K562 (cell line): ENCODE measurements around the gene RCC2. TPM values are rescaled to one million over a fixed set of nuclear protein-coding genes. Genes with fewer than 3 reads are reported as not detected.

Source experiments
- CBFA2T3 ChIP-seq: fragments of 450-650 bp; IDR thresholded peaks from 2 replicates; pipeline ENCODE4 v1.6.1; 2017
- CTBP1 ChIP-seq: fragments of 450-650 bp; IDR thresholded peaks from 2 replicates; pipeline ENCODE4 v1.6.1; 2016; ENCODE audit warnings: borderline replicate concordance
- EP300 ChIP-seq: IDR thresholded peaks from 2 replicates; pipeline ENCODE4 v1.6.1; 2012; ENCODE audit warnings: low read length, improper control_type of control experiment
- FOXJ3 ChIP-seq: sonication (generic); formaldehyde crosslinking; IDR thresholded peaks from 2 replicates; pipeline ENCODE4 v1.4.0; 2020; ENCODE audit warnings: mild to moderate bottlenecking, missing genetic modification reagents
- GTF2A2 ChIP-seq: IDR thresholded peaks from 2 replicates; pipeline ENCODE4 v1.6.1; 2016; ENCODE audit warnings: mild to moderate bottlenecking, missing genetic modification characterization, missing compliant biosample characterization
- MEIS2 ChIP-seq: fragments of 450-650 bp; IDR thresholded peaks from 2 replicates; pipeline ENCODE4 v1.6.1; 2014; ENCODE audit warnings: mild to moderate bottlenecking; ENCODE audit not compliant: partially characterized antibody
- NR3C1 ChIP-seq: sonication (generic); formaldehyde crosslinking; IDR thresholded peaks from 2 replicates; pipeline ENCODE4 v1.8.1; 2022; ENCODE audit warnings: missing genetic modification reagents
- NRF1 ChIP-seq, 2 experiments: fragments of 450-650 bp; IDR thresholded peaks in 1 of 2; conservative IDR thresholded peaks in 1 of 2; 2 replicates each; pipeline ENCODE4 v1.6.1; 2014; ENCODE audit warnings: mild to moderate bottlenecking in 2 of 2
- RFX5 ChIP-seq: IDR thresholded peaks from 2 replicates; pipeline ENCODE4 v1.6.1; 2011; ENCODE audit warnings: low read depth, mild to moderate bottlenecking, improper control_type of control experiment, low read length
- SAP30 ChIP-seq: fragments of 200-600 bp; sonication (generic); IDR thresholded peaks from 2 replicates; pipeline ENCODE4 v1.6.1; 2012; ENCODE audit warnings: borderline replicate concordance, low read depth, mild to moderate bottlenecking, moderate library complexity, low read length, control low read depth, inconsistent platforms; ENCODE audit not compliant: insufficient read depth, poor library complexity, severe bottlenecking
- TCF7L2 ChIP-seq: fragments of 150-350 bp; IDR thresholded peaks from 2 replicates; pipeline ENCODE4 v1.6.1; 2016; ENCODE audit warnings: low read depth, mild to moderate bottlenecking, low read length, moderate library complexity
- TOE1 ChIP-seq, 2 experiments: fragments of 450-650 bp in 1 of 2; sonication (generic) in 1 of 2; formaldehyde crosslinking in 1 of 2; IDR thresholded peaks; 2 replicates each; pipeline versions ENCODE4 v1.7.1 to v1.8.0; 2016 to 2022; ENCODE audit warnings: borderline replicate concordance in 2 of 2, mild to moderate bottlenecking in 2 of 2, antibody characterized with exemption in 1 of 2, inconsistent platforms in 1 of 2, low read depth in 1 of 2, missing genetic modification reagents in 1 of 2, moderate library complexity in 1 of 2
- TRIM28 ChIP-seq: fragments of 450-650 bp; IDR thresholded peaks from 2 replicates; pipeline ENCODE4 v1.6.1; 2017
- ZNF41 ChIP-seq: fragments of 250-450 bp; sonication (Bioruptor Pico); conservative IDR thresholded peaks from 2 replicates; pipeline ENCODE4 v1.4.0; 2020; ENCODE audit warnings: mild to moderate bottlenecking
- ZNF436 ChIP-seq: fragments of 250-450, 450-650 bp; sonication (Bioruptor Pico); formaldehyde crosslinking; IDR thresholded peaks from 2 replicates; pipeline ENCODE4 v1.7.0; 2020; ENCODE audit warnings: mild to moderate bottlenecking
- ZNF561 ChIP-seq: fragments of 450-650 bp; formaldehyde crosslinking; conservative IDR thresholded peaks from 2 replicates; pipeline ENCODE4 v1.4.0; 2020; ENCODE audit warnings: mild to moderate bottlenecking, moderate library complexity
- ZNF586 ChIP-seq: fragments of 450-650 bp; formaldehyde crosslinking; conservative IDR thresholded peaks from 2 replicates; pipeline ENCODE4 v1.4.0; 2020; ENCODE audit warnings: mild to moderate bottlenecking, moderate library complexity
- polyA plus RNA-seq, 8 experiments: library from polyadenylated mRNA; depleted of rRNA in 4 of 8; stranded (reverse) in 5 of 8; unstranded in 3 of 8; fragments of >200 nt; fragmentation: Nextera tagmentation in 2 of 8; fragmentation: Illumina TruSeq in 1 of 8; extraction: Ambion mirVana in 2 of 8; extraction: Trizol in 1 of 8; gene quantifications; 2 replicates each; pipeline versions ENCODE4 v1.2.1 to v1.2.3, GENCODE V29; 2011 to 2014; ENCODE audit warnings: inconsistent platforms in 1 of 8, missing spikeins in 1 of 8
- total RNA-seq, 7 experiments: library from RNA; depleted of rRNA in 6 of 7; stranded (reverse); fragments of >200 nt in 6 of 7; fragmentation: Illumina TruSeq in 2 of 7; extraction: Trizol in 2 of 7; gene quantifications; 2 replicates each; pipeline versions ENCODE4 v1.2.1 to v1.2.3, GENCODE V29; 2011 to 2021; ENCODE audit warnings: low replicate concordance in 1 of 7
- TF ChIP-seq, protein P1 (sequence below): fragments of 450-650 bp; IDR thresholded peaks from 2 replicates; pipeline ENCODE4 v1.6.1; 2016; ENCODE audit warnings: low read depth
- TF ChIP-seq, protein P2 (sequence below): fragments of 250-450 bp; sonication (Bioruptor Pico); IDR thresholded peaks from 2 replicates; pipeline ENCODE4 v1.9.0; 2021; ENCODE audit warnings: mild to moderate bottlenecking
- TF ChIP-seq, protein P3 (sequence below): fragments of 450-650 bp; IDR thresholded peaks from 2 replicates; pipeline ENCODE4 v1.6.1; 2016; ENCODE audit warnings: antibody characterized with exemption

RCC2 gene
- total and polyA plus RNA-seq, 9 of the 15 experiments (the other 6 are each of a cell fraction or from before 2014, with no cell fraction given) = 31.8 to 292 (median 116) TPM

DNA sequence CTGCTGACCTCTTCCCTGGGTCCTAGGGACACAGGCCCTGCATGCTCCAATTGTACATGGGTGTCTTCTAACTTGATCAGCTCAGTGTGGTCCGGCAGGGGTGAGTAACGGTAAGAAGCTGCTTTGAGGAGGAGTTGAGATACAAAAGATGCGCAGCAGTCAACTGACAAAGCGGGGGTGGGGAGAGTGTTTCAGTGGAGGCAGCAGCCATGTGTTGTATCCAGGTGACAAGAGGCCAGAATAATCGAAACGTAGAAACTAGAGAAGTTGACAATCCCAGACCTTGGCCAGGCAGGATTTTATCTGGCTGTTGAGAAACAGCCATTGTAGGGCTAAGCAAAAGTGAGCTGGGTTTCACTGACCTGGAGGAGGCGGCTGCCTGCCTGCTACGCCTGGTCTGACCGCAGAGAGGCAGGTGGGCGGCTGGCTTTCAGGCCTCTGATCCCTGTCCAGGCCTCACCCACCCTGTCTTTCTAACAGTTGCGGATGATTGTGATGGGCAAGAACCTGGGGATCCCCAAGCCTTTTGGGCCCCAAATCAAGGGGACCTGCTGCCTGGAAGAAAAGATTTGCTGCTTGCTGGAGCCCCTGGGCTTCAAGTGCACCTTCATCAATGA lies 38.6 kb downstream of the RCC2 start (continued):
- TF ChIP-seq, protein P1, sequence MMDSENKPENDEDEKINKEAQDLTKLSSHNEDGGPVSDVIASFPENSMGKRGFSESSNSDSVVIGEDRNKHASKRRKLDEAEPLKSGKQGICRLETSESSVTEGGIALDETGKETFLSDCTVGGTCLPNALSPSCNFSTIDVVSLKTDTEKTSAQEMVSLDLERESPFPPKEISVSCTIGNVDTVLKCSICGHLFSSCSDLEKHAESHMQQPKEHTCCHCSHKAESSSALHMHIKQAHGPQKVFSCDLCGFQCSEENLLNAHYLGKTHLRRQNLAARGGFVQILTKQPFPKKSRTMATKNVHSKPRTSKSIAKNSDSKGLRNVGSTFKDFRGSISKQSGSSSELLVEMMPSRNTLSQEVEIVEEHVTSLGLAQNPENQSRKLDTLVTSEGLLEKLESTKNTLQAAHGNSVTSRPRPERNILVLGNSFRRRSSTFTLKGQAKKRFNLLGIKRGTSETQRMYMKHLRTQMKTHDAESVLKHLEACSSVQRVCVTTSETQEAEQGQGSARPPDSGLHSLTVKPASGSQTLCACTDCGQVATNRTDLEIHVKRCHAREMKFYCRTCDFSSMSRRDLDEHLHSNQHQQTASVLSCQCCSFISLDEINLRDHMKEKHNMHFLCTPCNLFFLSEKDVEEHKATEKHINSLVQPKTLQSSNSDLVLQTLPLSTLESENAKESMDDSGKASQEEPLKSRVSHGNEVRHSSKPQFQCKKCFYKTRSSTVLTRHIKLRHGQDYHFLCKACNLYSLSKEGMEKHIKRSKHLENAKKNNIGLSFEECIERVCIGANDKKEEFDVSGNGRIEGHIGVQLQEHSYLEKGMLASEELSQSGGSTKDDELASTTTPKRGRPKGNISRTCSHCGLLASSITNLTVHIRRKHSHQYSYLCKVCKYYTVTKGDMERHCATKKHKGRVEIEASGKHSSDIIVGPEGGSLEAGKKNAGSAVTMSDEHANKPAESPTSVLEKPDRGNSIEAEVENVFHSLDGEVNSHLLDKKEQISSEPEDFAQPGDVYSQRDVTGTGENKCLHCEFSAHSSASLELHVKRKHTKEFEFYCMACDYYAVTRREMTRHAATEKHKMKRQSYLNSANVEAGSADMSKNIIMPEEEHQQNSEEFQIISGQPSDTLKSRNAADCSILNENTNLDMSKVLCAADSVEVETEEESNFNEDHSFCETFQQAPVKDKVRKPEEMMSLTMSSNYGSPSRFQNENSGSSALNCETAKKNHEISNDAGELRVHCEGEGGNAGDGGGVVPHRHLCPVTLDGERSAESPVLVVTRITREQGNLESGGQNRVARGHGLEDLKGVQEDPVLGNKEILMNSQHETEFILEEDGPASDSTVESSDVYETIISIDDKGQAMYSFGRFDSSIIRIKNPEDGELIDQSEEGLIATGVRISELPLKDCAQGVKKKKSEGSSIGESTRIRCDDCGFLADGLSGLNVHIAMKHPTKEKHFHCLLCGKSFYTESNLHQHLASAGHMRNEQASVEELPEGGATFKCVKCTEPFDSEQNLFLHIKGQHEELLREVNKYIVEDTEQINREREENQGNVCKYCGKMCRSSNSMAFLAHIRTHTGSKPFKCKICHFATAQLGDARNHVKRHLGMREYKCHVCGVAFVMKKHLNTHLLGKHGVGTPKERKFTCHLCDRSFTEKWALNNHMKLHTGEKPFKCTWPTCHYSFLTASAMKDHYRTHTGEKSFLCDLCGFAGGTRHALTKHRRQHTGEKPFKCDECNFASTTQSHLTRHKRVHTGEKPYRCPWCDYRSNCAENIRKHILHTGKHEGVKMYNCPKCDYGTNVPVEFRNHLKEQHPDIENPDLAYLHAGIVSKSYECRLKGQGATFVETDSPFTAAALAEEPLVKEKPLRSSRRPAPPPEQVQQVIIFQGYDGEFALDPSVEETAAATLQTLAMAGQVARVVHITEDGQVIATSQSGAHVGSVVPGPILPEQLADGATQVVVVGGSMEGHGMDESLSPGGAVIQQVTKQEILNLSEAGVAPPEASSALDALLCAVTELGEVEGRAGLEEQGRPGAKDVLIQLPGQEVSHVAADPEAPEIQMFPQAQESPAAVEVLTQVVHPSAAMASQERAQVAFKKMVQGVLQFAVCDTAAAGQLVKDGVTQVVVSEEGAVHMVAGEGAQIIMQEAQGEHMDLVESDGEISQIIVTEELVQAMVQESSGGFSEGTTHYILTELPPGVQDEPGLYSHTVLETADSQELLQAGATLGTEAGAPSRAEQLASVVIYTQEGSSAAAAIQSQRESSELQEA = no peak
- no peak for TF ChIP-seq GTF2A2 (tag)
- TF ChIP-seq NRF1 (conservative IDR thresholded peaks at IDR 0.05 in 1 of 2, IDR thresholded peaks at IDR 0.05 in 1 of 2) = peak; percentile 64 to 70
- TF ChIP-seq TRIM28 = 0 out of 2 replicates have a peak, but pooled peaks have one; percentile 34
- TF ChIP-seq ZNF41 (CRISPR knock-in tag) = no peak
- 0 out of 2 replicates have a peak, but pooled peaks have one; percentile 3 for TF ChIP-seq EP300
- TF ChIP-seq ZNF436 (CRISPR knock-in tag) = no peak
- TF ChIP-seq CTBP1 = peak; percentile 62
- TF ChIP-seq TOE1 (IDR thresholded peaks at IDR 0.05; ENCODE audit: borderline replicate concordance) = no peak
- no peak for TF ChIP-seq TOE1 (CRISPR knock-in tag; IDR thresholded peaks at IDR 0.05; ENCODE audit: borderline replicate concordance, low read depth)
- no peak for TF ChIP-seq FOXJ3 (CRISPR knock-in tag)
- no peak for TF ChIP-seq TCF7L2
- TF ChIP-seq ZNF561 = no peak
- TF ChIP-seq, protein P2, sequence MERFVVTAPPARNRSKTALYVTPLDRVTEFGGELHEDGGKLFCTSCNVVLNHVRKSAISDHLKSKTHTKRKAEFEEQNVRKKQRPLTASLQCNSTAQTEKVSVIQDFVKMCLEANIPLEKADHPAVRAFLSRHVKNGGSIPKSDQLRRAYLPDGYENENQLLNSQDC (CRISPR knock-in tag) = no peak
- no peak for TF ChIP-seq ZNF586 (CRISPR knock-in tag)
- TF ChIP-seq CBFA2T3 = peak; percentile 23; the same call in 1 of the 2 replicates
- TF ChIP-seq RFX5 = no peak
- no peak for TF ChIP-seq SAP30
- TF ChIP-seq NR3C1 (CRISPR knock-in tag) = no peak
- TF ChIP-seq MEIS2 = no peak
- TF ChIP-seq, protein P3, sequence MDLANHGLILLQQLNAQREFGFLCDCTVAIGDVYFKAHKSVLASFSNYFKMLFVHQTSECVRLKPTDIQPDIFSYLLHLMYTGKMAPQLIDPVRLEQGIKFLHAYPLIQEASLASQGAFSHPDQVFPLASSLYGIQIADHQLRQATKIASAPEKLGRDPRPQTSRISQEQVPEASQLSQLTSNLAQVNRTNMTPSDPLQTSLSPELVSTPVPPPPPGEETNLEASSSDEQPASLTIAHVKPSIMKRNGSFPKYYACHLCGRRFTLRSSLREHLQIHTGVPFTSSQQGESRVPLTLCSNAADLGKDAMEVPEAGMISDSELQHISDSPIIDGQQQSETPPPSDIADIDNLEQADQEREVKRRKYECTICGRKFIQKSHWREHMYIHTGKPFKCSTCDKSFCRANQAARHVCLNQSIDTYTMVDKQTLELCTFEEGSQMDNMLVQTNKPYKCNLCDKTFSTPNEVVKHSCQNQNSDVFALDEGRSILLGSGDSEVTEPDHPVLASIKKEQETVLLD = no peak
